HG03469 (cell line): ENCODE measurements around the gene LIMCH1.

Experiments used
- ATAC-seq: cut with Tn5 transposase; IDR thresholded peaks from one replicate; pipeline ENCODE4 v1.9.1; 2021; ENCODE audit warnings: mild to moderate bottlenecking, moderate library complexity, moderate number of reproducible peaks; ENCODE audit not compliant: unreplicated experiment

LIMCH1 gene

DNA sequence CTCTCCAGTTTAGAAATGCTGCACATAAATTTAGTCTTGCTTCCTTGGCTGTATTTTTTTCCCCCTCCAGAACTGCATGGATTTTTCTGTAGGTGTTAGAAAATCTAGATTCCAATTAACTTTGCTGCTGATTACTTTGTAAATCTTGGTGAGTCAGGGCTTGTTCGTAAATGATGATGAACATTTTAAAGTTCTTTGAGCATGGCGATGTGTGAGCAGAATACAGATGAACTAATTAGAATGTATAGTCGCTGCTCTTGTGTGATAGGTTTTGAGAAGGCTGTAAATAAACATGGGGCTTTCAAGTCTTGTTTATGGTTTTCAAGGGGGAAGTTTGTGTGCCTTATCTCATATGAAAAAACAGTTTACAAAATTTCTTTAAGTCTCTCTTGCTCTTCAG, 23.3 kb downstream of the LIMCH1 start:
- ATAC-seq, result no peak

DNA sequence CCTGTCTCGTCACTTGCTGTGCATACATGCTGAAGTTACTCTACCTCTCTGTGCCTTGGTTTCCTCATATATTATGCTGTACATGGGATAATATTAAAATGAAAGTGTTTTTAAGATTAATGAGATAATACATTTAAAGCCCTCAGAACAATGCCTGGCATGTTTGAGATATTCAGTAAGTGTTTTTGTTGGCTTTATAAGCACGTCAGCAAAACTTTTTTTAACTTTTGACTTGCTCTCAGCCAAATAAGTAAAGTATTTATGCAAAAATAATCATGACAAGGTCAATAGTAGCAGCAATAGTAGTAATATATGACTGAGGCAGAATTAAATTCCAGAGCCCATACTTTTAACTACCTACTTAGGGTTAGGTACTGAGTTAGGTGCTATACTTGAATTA, 29.2 kb downstream of the LIMCH1 start:
- ATAC-seq, result no peak

DNA sequence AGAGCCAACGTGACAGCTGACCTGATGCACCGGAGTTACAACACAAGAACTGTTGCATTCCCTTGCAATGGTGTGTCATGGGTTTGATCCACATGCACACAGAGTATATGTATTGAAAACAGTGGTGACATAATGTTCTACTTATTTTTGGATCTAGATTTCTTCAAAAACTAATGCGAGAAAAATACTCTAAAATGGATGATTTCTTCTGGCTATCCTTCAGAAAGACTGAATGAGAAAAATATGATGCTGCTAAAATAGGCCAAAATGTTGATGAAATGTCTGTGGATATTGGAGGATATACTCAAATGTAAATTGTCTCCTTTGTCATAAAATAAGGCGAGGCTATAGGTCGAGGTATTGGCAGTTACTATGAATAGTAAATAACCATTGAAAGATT, 30.4 kb downstream of the LIMCH1 start:
- ATAC-seq, result no peak

GRCh38 chr4:41569961-41570360, 32.0 kb downstream of the LIMCH1 start:
- no peak for ATAC-seq

DNA sequence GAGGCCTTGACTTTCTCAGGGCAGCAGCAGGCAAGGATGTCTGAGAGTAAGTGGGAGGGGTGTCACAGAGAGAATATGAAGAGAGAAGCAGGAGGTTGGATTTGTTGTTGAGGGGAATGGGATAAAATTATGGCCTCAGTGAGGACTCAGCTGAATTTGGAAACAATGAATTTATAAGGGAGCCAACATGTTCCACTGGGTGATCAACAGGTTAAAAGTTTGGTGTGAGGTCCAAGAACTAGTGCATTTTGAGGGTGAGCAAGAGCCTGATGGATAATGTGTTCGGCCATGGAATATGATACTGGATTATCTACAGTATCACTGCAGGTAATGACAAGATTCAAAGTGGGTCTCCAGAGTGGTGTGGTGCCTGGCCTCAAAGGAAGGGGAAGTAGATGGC, 33.5 kb downstream of the LIMCH1 start:
- ATAC-seq, result no peak

- ATAC-seq, result no peak
Measured at GRCh38 chr4:41572516-41572915, 34.6 kb downstream of the LIMCH1 start.

DNA sequence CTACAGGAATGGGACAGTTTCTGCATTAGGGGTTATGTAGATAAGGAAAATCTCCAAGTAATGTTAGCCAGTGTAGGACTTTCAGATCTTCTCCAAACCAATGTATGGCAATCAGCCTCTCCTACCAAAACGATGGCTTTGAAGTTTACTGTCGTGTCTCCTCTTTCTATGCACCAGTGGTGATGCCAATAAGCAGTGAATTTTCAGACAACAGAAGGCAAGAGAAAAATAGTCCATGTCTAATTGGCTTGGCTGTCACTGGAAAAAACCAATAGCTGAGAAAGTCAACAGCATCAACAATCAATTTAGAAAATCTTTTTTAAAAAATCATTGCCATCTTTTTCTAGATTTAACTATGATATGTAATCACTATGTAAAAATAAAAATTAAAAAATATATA, 35.0 kb downstream of the LIMCH1 start:
- ATAC-seq, result no peak

GRCh38 chr4:41573502-41574001, 35.6 kb downstream of the LIMCH1 start:
- ATAC-seq, result no peak

DNA sequence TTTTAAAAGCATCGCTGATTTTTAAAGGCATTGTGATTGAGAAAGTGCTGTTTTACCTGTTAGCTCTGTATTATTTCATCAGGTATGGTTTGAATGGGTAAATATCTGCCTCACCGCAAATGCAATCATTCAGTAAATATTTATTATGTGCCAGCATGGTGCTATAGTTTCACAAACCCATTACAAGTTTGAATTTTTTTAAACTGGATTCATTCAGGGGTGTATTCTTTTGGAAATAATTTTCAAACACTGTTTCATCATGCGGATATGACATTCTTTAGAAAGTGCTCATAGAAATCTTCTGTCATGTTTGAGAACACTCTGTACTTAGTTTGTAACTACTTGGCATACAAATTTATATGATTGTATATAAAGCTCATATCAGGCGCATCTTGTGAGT, 37.2 kb downstream of the LIMCH1 start:
- ATAC-seq, result no peak

- no peak for ATAC-seq
Measured at GRCh38 chr4:41575665-41576064, 37.7 kb downstream of the LIMCH1 start.

DNA sequence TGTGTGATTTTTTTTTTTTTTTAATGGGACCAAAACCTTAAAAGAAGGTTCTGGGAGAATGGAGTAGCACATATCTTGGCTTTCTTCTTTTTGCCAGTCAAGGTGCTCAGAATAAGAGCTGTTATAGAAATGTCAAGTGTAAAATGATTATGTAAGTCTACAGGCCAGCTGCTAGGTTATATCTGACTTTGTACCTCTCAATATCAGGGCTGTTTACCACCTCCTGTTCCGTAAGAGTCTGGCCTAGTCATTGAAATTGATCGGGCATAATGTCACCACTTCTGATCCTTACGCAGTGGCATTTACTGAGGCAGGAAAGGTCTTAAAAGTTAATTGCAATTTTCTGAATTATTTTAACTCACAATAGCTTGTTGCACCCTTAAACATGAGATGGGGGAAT, 41.1 kb downstream of the LIMCH1 start:
- ATAC-seq, result no peak

DNA sequence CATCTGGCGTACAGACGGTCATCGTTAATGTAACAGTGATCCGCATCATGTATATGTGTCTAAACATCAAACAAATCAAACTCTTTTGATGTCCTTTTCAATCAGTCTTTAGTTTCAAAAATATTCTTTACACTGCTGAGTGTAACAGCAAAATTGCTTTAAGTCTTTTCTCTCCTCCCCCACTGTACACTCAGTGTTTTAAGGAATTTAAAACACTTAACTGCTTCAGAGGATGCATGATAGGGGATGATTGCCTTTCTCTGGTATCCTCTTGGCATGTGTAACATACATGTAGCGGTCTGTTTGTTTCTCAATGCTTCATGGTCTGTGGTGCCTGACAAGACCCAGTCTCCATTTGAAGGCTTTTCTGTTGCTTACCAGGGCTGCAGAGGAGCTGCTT, 41.6 kb downstream of the LIMCH1 start:
- no peak for ATAC-seq

GRCh38 chr4:41580007-41580406, 42.0 kb downstream of the LIMCH1 start:
- no peak for ATAC-seq

DNA sequence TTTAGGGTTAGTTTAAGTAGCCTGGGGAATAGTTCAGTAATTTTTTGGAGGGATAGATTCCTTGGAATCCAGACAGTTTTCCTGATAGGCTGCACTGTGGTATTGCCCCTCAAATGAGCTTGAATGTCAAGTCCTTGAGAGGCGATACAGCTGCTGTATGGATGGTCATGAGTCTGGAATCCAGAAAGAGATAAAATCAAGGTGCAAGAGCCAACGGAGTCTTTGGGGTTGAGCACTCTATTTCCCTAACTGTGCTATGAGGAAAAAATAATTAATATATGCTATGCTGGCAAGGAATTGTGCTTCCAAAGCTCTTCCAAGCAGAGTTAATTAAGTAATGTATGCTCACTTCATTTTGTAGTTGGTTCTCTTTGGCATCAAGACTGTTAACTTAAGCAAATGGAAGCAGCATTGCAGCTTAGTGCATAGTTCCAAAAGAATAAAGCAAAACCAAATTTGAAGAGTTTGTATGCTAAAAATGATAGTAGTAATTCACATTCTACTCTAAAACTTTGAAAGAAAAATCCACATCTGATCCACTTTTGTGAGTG, 48.8 kb downstream of the LIMCH1 start:
- no peak for ATAC-seq

DNA sequence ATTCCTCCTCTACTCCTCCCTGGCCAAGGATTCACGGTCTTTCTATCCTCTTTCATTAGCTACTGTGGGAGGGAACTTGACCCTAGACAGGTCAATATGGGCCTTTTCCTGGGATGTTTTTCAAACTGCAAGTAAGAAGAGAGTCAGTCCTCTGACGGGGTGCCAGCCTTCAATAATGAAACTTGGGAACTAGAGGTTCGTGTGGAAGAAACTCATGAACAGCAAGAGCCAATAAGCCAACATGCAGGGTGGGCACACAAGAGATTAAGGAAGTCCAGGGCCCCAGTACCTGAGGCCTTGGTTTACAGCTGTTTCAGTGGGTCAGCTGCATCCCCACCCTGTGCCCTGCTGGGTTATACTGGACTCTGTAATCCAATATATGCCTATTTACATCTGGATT, 49.3 kb downstream of the LIMCH1 start:
- ATAC-seq, result no peak

GRCh38 chr4:41590591-41590990, 52.6 kb downstream of the LIMCH1 start:
- no peak for ATAC-seq

- ATAC-seq, result no peak
Measured at GRCh38 chr4:41594432-41594831, 56.5 kb downstream of the LIMCH1 start.

GRCh38 chr4:41597494-41597893, 59.5 kb downstream of the LIMCH1 start:
- ATAC-seq, result no peak

GRCh38 chr4:41598580-41598979, 60.6 kb downstream of the LIMCH1 start:
- no peak for ATAC-seq

DNA sequence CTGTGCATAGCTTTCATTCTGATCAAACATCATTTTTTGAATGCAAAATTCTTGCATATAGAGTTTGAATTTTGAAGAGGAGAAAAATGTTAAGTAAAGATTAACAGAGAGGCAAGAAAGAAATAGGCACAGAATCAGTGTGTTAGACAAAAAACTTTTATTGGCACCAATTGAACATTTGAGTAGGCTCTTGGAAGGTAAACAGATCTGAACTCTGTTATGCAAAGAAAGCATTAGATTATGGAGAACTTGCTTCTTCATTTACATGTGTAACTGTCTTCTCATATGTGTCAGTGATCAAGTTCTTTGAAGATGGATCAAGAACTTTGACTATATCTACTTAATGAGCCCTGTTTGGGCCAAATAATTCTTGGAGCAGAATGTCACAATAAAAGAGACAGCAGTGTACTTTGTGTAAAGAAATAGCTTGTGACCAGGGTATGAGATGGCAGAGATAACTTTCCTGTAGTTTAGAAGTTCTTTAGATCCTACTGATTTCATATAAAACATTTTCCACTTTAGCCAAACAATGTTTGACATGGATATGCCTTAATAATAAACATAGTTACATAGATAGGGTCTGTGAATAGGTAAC, 61.3 kb downstream of the LIMCH1 start:
- no peak for ATAC-seq

DNA sequence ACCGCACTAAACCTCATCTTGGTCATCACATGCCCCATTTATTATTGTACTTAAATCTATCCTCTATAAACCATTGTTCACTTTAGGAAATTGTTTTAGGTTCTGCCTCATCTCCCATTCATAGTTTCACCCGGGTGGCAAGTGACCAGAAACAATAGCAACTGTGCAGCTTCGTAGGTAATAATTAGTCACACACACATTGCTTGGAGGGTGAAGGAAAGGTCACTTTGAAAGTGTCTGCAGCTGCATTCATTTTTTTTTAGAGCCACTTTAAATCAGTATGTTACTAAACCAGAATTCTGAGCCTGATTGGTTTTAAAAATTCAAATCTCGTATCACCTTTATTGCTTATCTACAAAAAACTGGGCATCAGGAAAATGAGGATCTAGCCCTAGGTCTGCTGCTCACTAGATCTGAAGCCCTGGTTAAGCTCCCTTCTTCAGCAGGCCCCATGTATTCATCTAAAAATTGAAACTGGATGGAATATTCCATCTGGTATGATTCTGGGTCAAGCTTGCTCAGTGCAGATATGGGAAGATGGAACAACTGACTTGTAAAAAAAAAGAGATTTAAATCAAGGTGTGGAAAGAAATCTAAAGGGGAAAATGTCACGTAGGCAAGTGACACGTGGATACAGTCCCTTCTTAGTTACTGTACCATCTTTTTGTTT, 62.4 kb downstream of the LIMCH1 start:
- ATAC-seq, result no peak

DNA sequence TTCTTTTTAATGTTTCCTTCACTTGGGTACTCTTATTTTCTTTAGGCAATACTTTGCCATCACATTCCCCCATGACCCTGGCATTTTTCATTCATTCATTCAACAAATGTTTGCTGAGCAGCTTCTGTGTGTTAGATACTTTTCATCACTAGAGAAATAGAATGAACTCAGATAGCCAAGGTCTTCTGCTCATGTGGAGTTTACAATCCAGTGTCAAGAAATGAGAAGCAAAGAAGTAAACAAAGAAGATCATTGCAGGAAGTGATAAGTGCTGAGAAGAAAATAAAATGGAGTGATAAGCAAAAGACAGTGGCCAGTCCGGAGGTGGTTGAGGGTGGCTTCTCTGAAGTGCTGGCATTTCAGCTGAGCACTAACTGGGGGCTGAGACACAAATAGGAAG, 63.1 kb downstream of the LIMCH1 start:
- ATAC-seq, result no peak

GRCh38 chr4:41602113-41602512, 64.2 kb downstream of the LIMCH1 start:
- ATAC-seq, result no peak
